K562 (cell line): ENCODE measurements around the gene LRP1.

Experiments used
- BHLHE40 ChIP-seq: IDR thresholded peaks from 2 replicates; pipeline ENCODE4 v1.6.1; 2011; ENCODE audit warnings: low read length, improper control_type of control experiment
- BRD9 ChIP-seq: fragments of 450-650 bp; IDR thresholded peaks from 2 replicates; pipeline ENCODE4 v1.6.1; 2018; ENCODE audit warnings: low read depth; ENCODE audit not compliant: partially characterized antibody
- CC2D1A ChIP-seq: fragments of 450-650 bp; IDR thresholded peaks from 2 replicates; pipeline ENCODE4 v1.6.1; 2017; ENCODE audit warnings: mild to moderate bottlenecking
- FOXA1 ChIP-seq: fragments of 450-650 bp; IDR thresholded peaks from 2 replicates; pipeline ENCODE4 v1.6.1; 2016; ENCODE audit warnings: mild to moderate bottlenecking, borderline replicate concordance
- FOXJ3 ChIP-seq: sonication (generic); formaldehyde crosslinking; IDR thresholded peaks from 2 replicates; pipeline ENCODE4 v1.4.0; 2020; ENCODE audit warnings: mild to moderate bottlenecking, missing genetic modification reagents
- HDAC8 ChIP-seq: fragments of 450-650 bp; IDR thresholded peaks from 2 replicates; pipeline ENCODE4 v1.6.1; 2016; ENCODE audit warnings: mild to moderate bottlenecking, missing genetic modification characterization, moderate library complexity, missing compliant biosample characterization
- JUNB ChIP-seq: fragments of 450-650 bp; formaldehyde crosslinking; conservative IDR thresholded peaks from 2 replicates; pipeline ENCODE4 v1.4.0; 2020; ENCODE audit warnings: mild to moderate bottlenecking
- NRF1 ChIP-seq, 2 experiments: fragments of 450-650 bp; IDR thresholded peaks in 1 of 2; conservative IDR thresholded peaks in 1 of 2; 2 replicates each; pipeline ENCODE4 v1.6.1; 2014; ENCODE audit warnings: mild to moderate bottlenecking in 2 of 2
- SLC30A9 ChIP-seq: fragments of 250-450 bp; sonication (Bioruptor Pico); IDR thresholded peaks from 2 replicates; pipeline ENCODE4 v1.8.0; 2022; ENCODE audit warnings: mild to moderate bottlenecking, moderate library complexity
- SMAD4 ChIP-seq: fragments of 250-450 bp; sonication (Bioruptor Pico); conservative IDR thresholded peaks from 2 replicates; pipeline ENCODE4 v1.8.0; 2021; ENCODE audit warnings: inconsistent platforms, mild to moderate bottlenecking, moderate library complexity
- XRCC3 ChIP-seq: fragments of 450-650 bp; IDR thresholded peaks from 2 replicates; pipeline ENCODE4 v1.6.1; 2017; ENCODE audit warnings: mild to moderate bottlenecking, moderate library complexity

GRCh38 chr12:57105011-57105753, 23.1 kb upstream of the LRP1 start:
- TF ChIP-seq XRCC3 (no peak), CC2D1A (no peak), NRF1 (conservative IDR thresholded peaks at IDR 0.05 in 1 of 2, IDR thresholded peaks at IDR 0.05 in 1 of 2) (no peak), SMAD4 (CRISPR knock-in tag) (no peak), BRD9 (no peak), BHLHE40 (no peak), JUNB (CRISPR knock-in tag) (no peak), FOXJ3 (CRISPR knock-in tag) (no peak), HDAC8 (no peak), FOXA1 (no peak), SLC30A9 (CRISPR knock-in tag) (no peak)
